Adipocyte (in vitro differentiated cells): ENCODE data around the gene PCGF5.

Experiments used
- DNase-seq: peaks from one replicate; pipeline ENCODE4 v3.0.0-alpha.2; 2015; ENCODE audit warnings: low read depth
- H3K27me3 ChIP-seq: replicated peaks from 2 replicates; pipeline ENCODE4 v1.7.0; 2013; ENCODE audit warnings: mild to moderate bottlenecking, low read length, moderate library complexity; ENCODE audit not compliant: control insufficient read depth, insufficient read depth
- H3K36me3 ChIP-seq: 2 replicates; pipeline ENCODE4 v1.7.0; 2013; ENCODE audit warnings: low read length, mild to moderate bottlenecking, moderate library complexity; ENCODE audit not compliant: control insufficient read depth, insufficient read depth, severe bottlenecking
- H3K4me1 ChIP-seq: 2 replicates; pipeline ENCODE4 v1.7.0; 2013; ENCODE audit warnings: mild to moderate bottlenecking, low read length, moderate library complexity; ENCODE audit not compliant: control insufficient read depth, insufficient read depth
- H3K4me3 ChIP-seq: 2 replicates; pipeline ENCODE4 v1.7.0; 2013; ENCODE audit warnings: mild to moderate bottlenecking, low read length, moderate library complexity
- H3K9ac ChIP-seq: 2 replicates; pipeline ENCODE4 v1.7.0; 2013; ENCODE audit warnings: mild to moderate bottlenecking, low read length, moderate library complexity
- H3K9me3 ChIP-seq: 2 replicates; pipeline ENCODE4 v1.7.0; 2013; ENCODE audit warnings: mild to moderate bottlenecking, low read length, moderate library complexity; ENCODE audit not compliant: control insufficient read depth

Gene PCGF5

GRCh38 chr10:91211675-91212074 lies 8.8 kb upstream of the PCGF5 start:
- Histone ChIP-seq H3K27me3 (no peaks in the 10 kb centered on the region), H3K4me3 (no peak overlapping the region), H3K9ac (no peak overlapping the region), H3K36me3 (no peaks in the 10 kb centered on the region), H3K4me1 (no peaks in the 10 kb centered on the region), H3K9me3 (no peaks in the 10 kb centered on the region)
- no peak for DNase-seq

GRCh38 chr10:91214911-91215310 lies 5.6 kb upstream of the PCGF5 start:
- Histone ChIP-seq H3K4me3 (no peak overlapping the region), H3K4me1 (peaks cover 3% of the 10 kb centered on the region), H3K36me3 (no peaks in the 10 kb centered on the region), H3K27me3 (no peaks in the 10 kb centered on the region), H3K9me3 (no peaks in the 10 kb centered on the region), H3K9ac (no peak overlapping the region)
- DNase-seq: no peak

- no peaks in the 10 kb centered on the region for H3K9me3 ChIP-seq
- H3K4me3 ChIP-seq: no peak overlapping the region
- H3K4me1 ChIP-seq: peaks cover 7% of the 10 kb centered on the region
- no peaks in the 10 kb centered on the region for H3K27me3 ChIP-seq
- H3K36me3 ChIP-seq: no peaks in the 10 kb centered on the region
- H3K9ac ChIP-seq: no peak overlapping the region
- no peak for DNase-seq
Observed at GRCh38 chr10:91215384-91215783, 5.1 kb upstream of the PCGF5 start.

GRCh38 chr10:91219371-91220193 lies 881 bp upstream of the PCGF5 start:
- no peaks in the 10 kb centered on the region for H3K36me3 ChIP-seq
- peaks cover 27% of the 10 kb centered on the region for H3K4me1 ChIP-seq
- H3K4me3 ChIP-seq: peak overlapping the region; percentile 81
- no peak overlapping the region for H3K9ac ChIP-seq
- no peaks in the 10 kb centered on the region for H3K27me3 ChIP-seq
- H3K9me3 ChIP-seq: no peaks in the 10 kb centered on the region
- peak; percentile 73 for DNase-seq

- Histone ChIP-seq H3K27me3 (no peaks in the 10 kb centered on the region), H3K4me3 (peak overlapping the region; percentile 96), H3K4me1 (peaks cover 27% of the 10 kb centered on the region), H3K9me3 (no peaks in the 10 kb centered on the region), H3K9ac (peak overlapping the region; percentile 91), H3K36me3 (no peaks in the 10 kb centered on the region)
- DNase-seq: peak; percentile 62
Observed at GRCh38 chr10:91220954-91221675, 652 bp downstream of the PCGF5 start.

- Histone ChIP-seq H3K9ac (no peak overlapping the region), H3K4me1 (peaks cover 20% of the 10 kb centered on the region), H3K27me3 (no peaks in the 10 kb centered on the region), H3K9me3 (no peaks in the 10 kb centered on the region), H3K4me3 (no peak overlapping the region), H3K36me3 (peaks cover 20% of the 10 kb centered on the region)
- DNase-seq: no peak
Observed at GRCh38 chr10:91226093-91226492, 5.6 kb downstream of the PCGF5 start.

GRCh38 chr10:91227576-91227975 lies 7.1 kb downstream of the PCGF5 start:
- no peak for DNase-seq
- peaks cover 10% of the 10 kb centered on the region for H3K4me1 ChIP-seq
- H3K36me3 ChIP-seq: peaks cover 20% of the 10 kb centered on the region
- H3K27me3 ChIP-seq: no peaks in the 10 kb centered on the region
- H3K9ac ChIP-seq: no peak overlapping the region
- no peak overlapping the region for H3K4me3 ChIP-seq
- no peaks in the 10 kb centered on the region for H3K9me3 ChIP-seq

GRCh38 chr10:91229683-91230082 lies 9.2 kb downstream of the PCGF5 start:
- Histone ChIP-seq H3K27me3 (no peaks in the 10 kb centered on the region), H3K36me3 (peaks cover 20% of the 10 kb centered on the region), H3K9ac (no peak overlapping the region), H3K9me3 (no peaks in the 10 kb centered on the region), H3K4me1 (no peaks in the 10 kb centered on the region), H3K4me3 (no peak overlapping the region)
- no peak for DNase-seq

- H3K36me3 ChIP-seq: no peaks in the 10 kb centered on the region
Observed at GRCh38 chr10:91238191-91238590, 17.7 kb downstream of the PCGF5 start.

GRCh38 chr10:91239789-91240188 lies 19.3 kb downstream of the PCGF5 start:
- no peak for DNase-seq
- no peak overlapping the region for H3K4me3 ChIP-seq
- H3K9me3 ChIP-seq: no peaks in the 10 kb centered on the region
- H3K36me3 ChIP-seq: no peaks in the 10 kb centered on the region
- H3K9ac ChIP-seq: no peak overlapping the region
- H3K4me1 ChIP-seq: no peaks in the 10 kb centered on the region
- H3K27me3 ChIP-seq: no peaks in the 10 kb centered on the region

More at GRCh38 chr10:91238191-91238590, 17.7 kb downstream of the PCGF5 start:
- Histone ChIP-seq H3K4me1 (no peaks in the 10 kb centered on the region), H3K4me3 (no peak overlapping the region), H3K9me3 (no peaks in the 10 kb centered on the region), H3K9ac (no peak overlapping the region), H3K27me3 (no peaks in the 10 kb centered on the region)
- DNase-seq: no peak

- no peaks in the 10 kb centered on the region for H3K9me3 ChIP-seq
- peaks cover 7% of the 10 kb centered on the region for H3K4me1 ChIP-seq
- no peak for DNase-seq
- H3K9ac ChIP-seq: no peak overlapping the region
- H3K27me3 ChIP-seq: no peaks in the 10 kb centered on the region
- no peak overlapping the region for H3K4me3 ChIP-seq
- no peaks in the 10 kb centered on the region for H3K36me3 ChIP-seq
Observed at GRCh38 chr10:91242940-91243339, 22.5 kb downstream of the PCGF5 start.
